IMR-90 (cell line): Measurements from ENCODE around the gene RIC3.

ENCODE experiments used
- BHLHE40 ChIP-seq: fragments of 150-350 bp; IDR thresholded peaks from 2 replicates; pipeline ENCODE4 v1.6.1; 2016; ENCODE audit warnings: mild to moderate bottlenecking, low read depth, low read length
- CEBPB ChIP-seq: IDR thresholded peaks from 2 replicates; pipeline ENCODE4 v1.6.1; 2012; ENCODE audit warnings: low read depth, low read length, improper control_type of control experiment
- CHD1 ChIP-seq: IDR thresholded peaks from 2 replicates; pipeline ENCODE4 v1.6.1; 2012; ENCODE audit warnings: low read depth, low read length, improper control_type of control experiment
- MAFK ChIP-seq: IDR thresholded peaks from 2 replicates; pipeline ENCODE4 v1.6.1; 2012; ENCODE audit warnings: low read depth, low read length, improper control_type of control experiment
- MAZ ChIP-seq: IDR thresholded peaks from 2 replicates; pipeline ENCODE4 v1.6.1; 2012; ENCODE audit warnings: low read depth, mild to moderate bottlenecking, low read length, improper control_type of control experiment, moderate library complexity, borderline replicate concordance
- MXI1 ChIP-seq: IDR thresholded peaks from 2 replicates; pipeline ENCODE4 v1.6.1; 2012; ENCODE audit warnings: low read depth, mild to moderate bottlenecking, low read length, moderate library complexity, borderline replicate concordance
- POLR2A ChIP-seq: IDR thresholded peaks from 2 replicates; pipeline ENCODE4 v1.6.1; 2012; ENCODE audit warnings: mild to moderate bottlenecking, low read depth, low read length
- RAD21 ChIP-seq: IDR thresholded peaks from 2 replicates; pipeline ENCODE4 v1.6.1; 2012; ENCODE audit warnings: low read length, improper control_type of control experiment
- RFX5 ChIP-seq: IDR thresholded peaks from 2 replicates; pipeline ENCODE4 v1.8.0; 2012; ENCODE audit warnings: low read depth, mild to moderate bottlenecking, low read length, moderate library complexity
- TF ChIP-seq, protein P1 (sequence below): conservative IDR thresholded peaks from 2 replicates; pipeline ENCODE4 v1.5.1; 2012; ENCODE audit warnings: mild to moderate bottlenecking, low read depth, low read length, improper control_type of control experiment

DNA sequence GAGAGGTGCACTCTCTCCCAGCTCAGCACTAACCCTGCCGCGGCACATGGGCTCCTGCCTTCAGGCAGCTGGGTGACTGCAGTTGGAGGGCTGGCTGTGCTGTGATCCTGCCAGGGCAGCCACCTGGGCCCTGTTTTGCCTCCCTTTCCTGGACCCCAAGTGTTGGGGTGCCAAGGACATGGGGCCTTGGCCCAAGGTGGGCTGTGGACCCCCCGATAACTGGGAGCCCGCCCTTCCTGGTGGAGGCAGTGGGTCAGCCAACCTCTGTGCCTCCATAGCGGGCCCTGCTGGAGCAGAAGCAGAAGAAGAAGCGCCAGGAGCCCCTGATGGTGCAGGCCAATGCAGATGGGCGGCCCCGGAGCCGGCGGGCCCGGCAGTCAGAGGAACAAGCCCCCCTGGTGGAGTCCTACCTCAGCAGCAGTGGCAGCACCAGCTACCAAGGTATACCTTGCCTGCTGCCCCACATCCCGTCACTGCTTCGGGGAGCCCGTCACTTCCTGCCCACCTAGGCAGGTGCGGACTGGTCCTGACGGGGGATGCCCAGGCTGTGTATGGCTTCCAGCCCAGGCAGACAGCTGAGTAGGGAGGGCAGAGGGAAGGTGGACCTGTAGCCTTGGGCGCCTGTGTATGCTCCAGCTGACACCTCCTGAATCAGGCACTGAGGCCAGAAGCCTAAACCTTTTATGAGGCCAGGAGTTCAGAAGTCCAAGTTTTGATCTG, 78.9 kb downstream of the RIC3 start:
- TF ChIP-seq, protein P1, sequence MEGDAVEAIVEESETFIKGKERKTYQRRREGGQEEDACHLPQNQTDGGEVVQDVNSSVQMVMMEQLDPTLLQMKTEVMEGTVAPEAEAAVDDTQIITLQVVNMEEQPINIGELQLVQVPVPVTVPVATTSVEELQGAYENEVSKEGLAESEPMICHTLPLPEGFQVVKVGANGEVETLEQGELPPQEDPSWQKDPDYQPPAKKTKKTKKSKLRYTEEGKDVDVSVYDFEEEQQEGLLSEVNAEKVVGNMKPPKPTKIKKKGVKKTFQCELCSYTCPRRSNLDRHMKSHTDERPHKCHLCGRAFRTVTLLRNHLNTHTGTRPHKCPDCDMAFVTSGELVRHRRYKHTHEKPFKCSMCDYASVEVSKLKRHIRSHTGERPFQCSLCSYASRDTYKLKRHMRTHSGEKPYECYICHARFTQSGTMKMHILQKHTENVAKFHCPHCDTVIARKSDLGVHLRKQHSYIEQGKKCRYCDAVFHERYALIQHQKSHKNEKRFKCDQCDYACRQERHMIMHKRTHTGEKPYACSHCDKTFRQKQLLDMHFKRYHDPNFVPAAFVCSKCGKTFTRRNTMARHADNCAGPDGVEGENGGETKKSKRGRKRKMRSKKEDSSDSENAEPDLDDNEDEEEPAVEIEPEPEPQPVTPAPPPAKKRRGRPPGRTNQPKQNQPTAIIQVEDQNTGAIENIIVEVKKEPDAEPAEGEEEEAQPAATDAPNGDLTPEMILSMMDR, result no peak
- TF ChIP-seq RAD21, result no peak
- TF ChIP-seq POLR2A, result no peak
- no peak for TF ChIP-seq MAZ
- no peak for TF ChIP-seq MXI1
- TF ChIP-seq RFX5, result no peak
- no peak for TF ChIP-seq BHLHE40
- TF ChIP-seq CHD1, result no peak
- no peak for TF ChIP-seq CEBPB
- TF ChIP-seq MAFK, result no peak
